HCT116 (cell line): ENCODE measurements around the gene GGNBP2. TPM values are rescaled to one million over a fixed set of nuclear protein-coding genes. Genes with fewer than 3 reads are reported as not detected.

Experiments used
- ATAC-seq: fragments of 200-7000 bp; cut with Tn5 transposase; 2 replicates; pipeline ENCODE4 v1.9.1; 2020; ENCODE audit warnings: mild to moderate bottlenecking, moderate library complexity
- BruUV-seq: library from RNA; stranded (reverse); fragments of 400-500 nt; replicated peaks from 2 replicates; lab custom pipeline; 2021; lab: Mats Ljungman, UMichigan
- CTCF ChIA-PET: fragments of 300-600 bp; sonication (Branson Sonifier 250); formaldehyde crosslinking; loops from one replicate; lab custom pipeline; 2021; ENCODE audit warnings: antibody characterized with exemption; lab: Charles Lee
- POLR2A ChIA-PET: fragments of 300-600, 350-600 bp; sonication (Branson Sonifier 250); formaldehyde crosslinking; loops from one replicate; lab custom pipeline; 2021; ENCODE audit warnings: antibody characterized with exemption; lab: Charles Lee
- RAD21 ChIA-PET, 2 experiments: fragments of 300-600 bp; sonication (Branson Sonifier 250); formaldehyde crosslinking; loops; one replicate each; lab custom pipeline; 2023; ENCODE audit warnings: low total read pairs in 2 of 2; ENCODE audit not compliant: uncharacterized antibody in 2 of 2, unreplicated experiment in 2 of 2, low non-redundant PET in 1 of 2; lab: Charles Lee
- DNase-seq: peaks from one replicate; pipeline ENCODE4 v3.0.0-alpha.2; 2010; ENCODE audit warnings: low read depth, low spot score
- H2AFZ ChIP-seq: fragments of 200-600 bp; shearing (Covaris generic), sonication (generic); 2 replicates; pipeline ENCODE4 v1.6.1; 2017; ENCODE audit warnings: low read depth, mixed run types, mixed read lengths, antibody characterized with exemption, low read length; ENCODE audit not compliant: poor library complexity, severe bottlenecking
- H3K27ac ChIP-seq: 2 replicates; pipeline ENCODE4 v1.5.1; 2012; ENCODE audit warnings: low read depth, low read length
- H3K27me3 ChIP-seq: fragments of 200-600 bp; sonication (generic); 2 replicates; pipeline ENCODE4 v1.6.1; 2016; ENCODE audit warnings: mixed run types, low read length, mixed read lengths; ENCODE audit not compliant: insufficient read depth
- H3K36me3 ChIP-seq, 2 experiments: fragments of 200-500 bp in 1 of 2; fragments of 200-600 bp in 1 of 2; sonication (Bioruptor generic) in 1 of 2; sonication (generic) in 1 of 2; 2 replicates each; pipeline versions ENCODE4 v1.5.1 to v1.6.1; 2014 to 2016; ENCODE audit warnings: low read length in 2 of 2, inconsistent platforms in 1 of 2, mixed read lengths in 1 of 2, mixed run types in 1 of 2; ENCODE audit not compliant: insufficient read depth in 2 of 2, control insufficient read depth in 1 of 2
- H3K4me1 ChIP-seq, 2 experiments: fragments of 200-600 bp in 1 of 2; sonication (generic) in 1 of 2; 2 replicates each; pipeline versions ENCODE4 v1.5.1 to v1.6.1; 2012 to 2017; ENCODE audit warnings: low read length in 2 of 2, inconsistent platforms in 1 of 2, mild to moderate bottlenecking in 1 of 2, mixed read lengths in 1 of 2, mixed run types in 1 of 2, moderate library complexity in 1 of 2; ENCODE audit not compliant: insufficient read depth in 2 of 2, control insufficient read depth in 1 of 2
- H3K4me2 ChIP-seq: fragments of 200-600 bp; sonication (generic); 2 replicates; pipeline ENCODE4 v1.6.1; 2017; ENCODE audit warnings: mixed run types, low read length, mixed read lengths
- H3K4me3 ChIP-seq, 2 experiments: fragments of 200-600 bp in 1 of 2; sonication (generic) in 1 of 2; replicated peaks in 1 of 2; 2 replicates each; pipeline ENCODE4 v1.5.1; 2011 to 2016; ENCODE audit warnings: low read length in 2 of 2, control low read depth in 1 of 2, low read depth in 1 of 2, mild to moderate bottlenecking in 1 of 2, mixed read lengths in 1 of 2, mixed run types in 1 of 2
- H3K79me2 ChIP-seq: fragments of 200-600 bp; sonication (generic); 2 replicates; pipeline ENCODE4 v1.6.1; 2017; ENCODE audit warnings: mild to moderate bottlenecking, mixed run types, low read length, moderate library complexity, mixed read lengths; ENCODE audit not compliant: insufficient read depth
- H3K9ac ChIP-seq: fragments of 200-600 bp; sonication (generic); 2 replicates; pipeline ENCODE4 v1.6.1; 2016; ENCODE audit warnings: low read length, mixed read lengths
- H3K9me2 ChIP-seq: fragments of 200-600 bp; sonication (generic), shearing (Covaris generic); 2 replicates; pipeline ENCODE4 v1.6.1; 2017; ENCODE audit warnings: mixed run types, mild to moderate bottlenecking, moderate library complexity; ENCODE audit not compliant: insufficient read depth
- H3K9me3 ChIP-seq, 2 experiments: fragments of 200-500 bp in 1 of 2; fragments of 200-600 bp in 1 of 2; sonication (Bioruptor generic) in 1 of 2; sonication (generic) in 1 of 2; 2 replicates each; pipeline ENCODE4 v1.6.1; 2014 to 2017; ENCODE audit warnings: low read length in 2 of 2, mixed read lengths in 2 of 2, inconsistent platforms in 1 of 2, low read depth in 1 of 2, mild to moderate bottlenecking in 1 of 2, mixed run types in 1 of 2, moderate library complexity in 1 of 2; ENCODE audit not compliant: control insufficient read depth in 1 of 2, insufficient read depth in 1 of 2
- H4K20me1 ChIP-seq: fragments of 200-600 bp; sonication (generic), shearing (Covaris generic); 2 replicates; pipeline ENCODE4 v1.6.1; 2017; ENCODE audit warnings: mixed run types, mild to moderate bottlenecking, moderate library complexity; ENCODE audit not compliant: insufficient read depth
- ATF3 ChIP-seq: IDR thresholded peaks from 2 replicates; pipeline ENCODE4 v1.6.1; 2012
- CBX3 ChIP-seq: IDR thresholded peaks from 2 replicates; pipeline ENCODE4 v1.6.1; 2012; ENCODE audit warnings: low read depth
- CEBPB ChIP-seq: IDR thresholded peaks from 2 replicates; pipeline ENCODE4 v1.6.1; 2012; ENCODE audit warnings: low read depth
- EGR1 ChIP-seq: IDR thresholded peaks from 2 replicates; pipeline ENCODE4 v1.6.1; 2012; ENCODE audit warnings: low read depth
- EZH2phosphoT487 ChIP-seq: fragments of 200-600 bp; IDR thresholded peaks from 2 replicates; pipeline ENCODE4 v1.6.1; 2018; ENCODE audit warnings: antibody characterized with exemption, borderline replicate concordance
- FOSL1 ChIP-seq: IDR thresholded peaks from 2 replicates; pipeline ENCODE4 v1.6.1; 2012; ENCODE audit warnings: low read depth
- MAX ChIP-seq: IDR thresholded peaks from 2 replicates; pipeline ENCODE4 v1.6.1; 2012
- REST ChIP-seq: IDR thresholded peaks from 2 replicates; pipeline ENCODE4 v1.6.1; 2012; ENCODE audit warnings: low read depth
- SP1 ChIP-seq: IDR thresholded peaks from 2 replicates; pipeline ENCODE4 v1.6.1; 2012; ENCODE audit warnings: low read depth
- SRF ChIP-seq: IDR thresholded peaks from 2 replicates; pipeline ENCODE4 v1.6.1; 2012; ENCODE audit warnings: low read depth
- YY1 ChIP-seq: IDR thresholded peaks from 2 replicates; pipeline ENCODE4 v1.6.1; 2011; ENCODE audit warnings: low read length, low read depth, moderate library complexity, mild to moderate bottlenecking; ENCODE audit not compliant: insufficient replicate concordance; ENCODE audit errors: extremely low read depth
- ZBTB33 ChIP-seq: IDR thresholded peaks from 2 replicates; pipeline ENCODE4 v1.6.1; 2011; ENCODE audit warnings: mild to moderate bottlenecking, low read length, moderate library complexity; ENCODE audit not compliant: insufficient replicate concordance; ENCODE audit errors: extremely low read depth
- ZNF274 ChIP-seq: fragments of 200-500 bp; sonication (Bioruptor generic); IDR thresholded peaks from 2 replicates; pipeline ENCODE4 v1.6.1; 2014; ENCODE audit warnings: mild to moderate bottlenecking, low read depth, low read length, inconsistent platforms
- intact Hi-C: fragments of 100-400 bp; cut with micrococcal nuclease; formaldehyde crosslinking; loops from 2 replicates; pipeline ENCODE4 v1.10.0; 2022
- total RNA-seq: library from RNA; stranded (reverse); gene quantifications from one replicate; pipeline ENCODE4 v1.2.1, GENCODE V29; 2021; ENCODE audit not compliant: unreplicated experiment

Gene GGNBP2
- total RNA-seq, 1 experiment from 2014 or later = 58.2 TPM

GRCh38 chr17:36629970-36630502, 85.3 kb downstream of the GGNBP2 start:
- ATAC-seq (no peak), DNase-seq (no peak)
- Histone ChIP-seq H3K9me3 (no peaks in the 10 kb centered on the region), H3K9me2 (no peaks in the 10 kb centered on the region), H3K9ac (no peak overlapping the region), H3K27me3 (0 out of 2 replicates have a peak, but pooled peaks cover 4% of the 10 kb centered on the region), H3K27ac (no peak overlapping the region), H3K4me3 (no peak overlapping the region), H4K20me1 (no peaks in the 10 kb centered on the region), H3K36me3 (no peaks in the 10 kb centered on the region), H3K4me2 (no peak overlapping the region), H3K4me1 (peaks cover 0 to 4% of the 10 kb centered on the region in 2 experiments; a peak in 2 of 4 replicates), H3K79me2 (no peaks in the 10 kb centered on the region), H2AFZ (no peak overlapping the region)
- TF ChIP-seq FOSL1 = no peak
- no peak for TF ChIP-seq CBX3
- POLR2A ChIA-PET = no interaction called here
- CTCF ChIA-PET = interaction anchor here (1.3 to 4.1 kb wide), 5 partner anchors 14 to 744 kb away, joined by 3 to 25 read pairs (median 13); no protein-coding TSS in a partner anchor
- RAD21 ChIA-PET = no interaction called here
- no TSS peak for BruUV-seq
- intact Hi-C loops = loop anchor here (1.0 to 5.0 kb wide), 6 partner anchors 125 to 767 kb away; no protein-coding TSS in a partner anchor

- CTCF ChIA-PET = interaction anchor here (3.6 to 4.1 kb wide), 2 partner anchors 610 to 743 kb away, joined by 13 to 25 read pairs; no protein-coding TSS in a partner anchor
- no peak for TF ChIP-seq SP1
- no peak for TF ChIP-seq EZH2phosphoT487
- no peak for TF ChIP-seq FOSL1
- no peak for TF ChIP-seq YY1
- no peak for TF ChIP-seq REST
- TF ChIP-seq ATF3 = no peak
- no peak for TF ChIP-seq ZNF274
- no peak for TF ChIP-seq MAX
- TF ChIP-seq EGR1 = no peak
- TF ChIP-seq CEBPB = no peak
- no peak for TF ChIP-seq SRF
- no peak for TF ChIP-seq CBX3
- no peak for TF ChIP-seq ZBTB33
Observed at GRCh38 chr17:36631022-36631421, 86.3 kb downstream of the GGNBP2 start.

More at GRCh38 chr17:36631022-36631421, 86.3 kb downstream of the GGNBP2 start:
- Histone ChIP-seq H3K4me2 (no peak overlapping the region), H3K27ac (no peak overlapping the region), H3K9me2 (no peaks in the 10 kb centered on the region), H3K79me2 (no peaks in the 10 kb centered on the region), H3K27me3 (0 out of 2 replicates have a peak, but pooled peaks cover 4% of the 10 kb centered on the region), H4K20me1 (no peaks in the 10 kb centered on the region), H3K36me3 (no peaks in the 10 kb centered on the region), H3K9ac (no peak overlapping the region), H3K4me1 (peaks cover 0 to 4% of the 10 kb centered on the region in 2 experiments; a peak in 2 of 4 replicates), H2AFZ (no peak overlapping the region), H3K9me3 (no peaks in the 10 kb centered on the region), H3K4me3 (no peak overlapping the region)
- ATAC-seq (no peak), DNase-seq (no peak)
- ChIA-PET POLR2A (no interaction called here), RAD21 (interaction anchor here in 1 of 2 experiments (0.5 kb wide), 1 partner anchor 447 kb away, joined by 3 read pairs; no protein-coding TSS in a partner anchor)
- intact Hi-C loops = no loop called here
- no TSS peak for BruUV-seq
